Renal cortex interstitium (tissue), 11 donors: ENCODE measurements around the gene GPC5. TPM values are rescaled to one million over a fixed set of nuclear protein-coding genes. Genes with fewer than 3 reads are reported as not detected.
"Not testable (repeated sequence)": the region's sequence is repeated elsewhere in the genome, so short reads cannot be mapped to it uniquely, and the experiment has no call there.

Experiments used
- DNase-seq, 11 donors: peaks; one replicate each; pipeline ENCODE4 v3.0.0-alpha.2; 2013; ENCODE audit warnings: low read depth in 9 of 11, low spot score in 4 of 11; ENCODE audit errors: extremely low read depth in 1 of 11
- polyA plus RNA-seq, 3 donors: library from polyadenylated mRNA; unstranded; fragments of 120-200 nt; gene quantifications; one replicate each; pipeline ENCODE4 v1.2.1, GENCODE V29; 2013; ENCODE audit not compliant: insufficient read length in 3 of 3

GPC5 gene
- polyA plus RNA-seq, 3 donors, result 3.5 to 4.5 (median 4.4) TPM

GRCh38 chr13:92482790-92483189 is 1084.4 kb downstream of the GPC5 start:
- not testable (repeated sequence) for DNase-seq

GRCh38 chr13:92483894-92484293 is 1085.5 kb downstream of the GPC5 start:
- no peak for DNase-seq

- DNase-seq, result no peak
Observed at GRCh38 chr13:92487238-92487637, 1088.8 kb downstream of the GPC5 start.

- DNase-seq, result no peak
Observed at GRCh38 chr13:92488249-92488852, 1089.9 kb downstream of the GPC5 start.

GRCh38 chr13:92491839-92492238 is 1093.4 kb downstream of the GPC5 start:
- no peak for DNase-seq

- no peak for DNase-seq
Observed at GRCh38 chr13:92494915-92495314, 1096.5 kb downstream of the GPC5 start.

GRCh38 chr13:92500192-92500591 is 1101.8 kb downstream of the GPC5 start:
- DNase-seq, result no peak

- DNase-seq, result no peak
Observed at GRCh38 chr13:92510416-92510815, 1112.0 kb downstream of the GPC5 start.

- DNase-seq, result no peak
Observed at GRCh38 chr13:92512852-92513251, 1114.4 kb downstream of the GPC5 start.

GRCh38 chr13:92513672-92514071 is 1115.3 kb downstream of the GPC5 start:
- DNase-seq, result no peak

GRCh38 chr13:92514420-92515125 is 1116.2 kb downstream of the GPC5 start:
- DNase-seq, result no peak

GRCh38 chr13:92516878-92517277 is 1118.5 kb downstream of the GPC5 start:
- DNase-seq, result not testable (repeated sequence)

GRCh38 chr13:92518622-92519021 is 1120.2 kb downstream of the GPC5 start:
- DNase-seq, result not testable (repeated sequence)

- peak in 2 of 11 donors; percentile 2 to 3 for DNase-seq
Observed at GRCh38 chr13:92530364-92530763, 1131.9 kb downstream of the GPC5 start.

GRCh38 chr13:92535222-92536006 is 1137.0 kb downstream of the GPC5 start:
- DNase-seq, result no peak

- no peak for DNase-seq
Observed at GRCh38 chr13:92537471-92537870, 1139.0 kb downstream of the GPC5 start.

GRCh38 chr13:92538164-92538563 is 1139.7 kb downstream of the GPC5 start:
- DNase-seq, result no peak

- not testable (repeated sequence) for DNase-seq
Observed at GRCh38 chr13:92539148-92539547, 1140.7 kb downstream of the GPC5 start.

- no peak for DNase-seq
Observed at GRCh38 chr13:92547266-92547665, 1148.8 kb downstream of the GPC5 start.

- DNase-seq, result no peak
Observed at GRCh38 chr13:92549276-92549675, 1150.9 kb downstream of the GPC5 start.
